Dedifferentiated amniotic fluid mesenchymal stem cell (primary cell): ENCODE measurements around the gene EXOSC1.
"Not testable (repeated sequence)": the region's sequence is repeated elsewhere in the genome, so short reads cannot be mapped to it uniquely, and the experiment has no call there.

Experiments used
- DNase-seq: peaks from one replicate; pipeline ENCODE4 v3.0.0-alpha.2; 2016; ENCODE audit errors: extremely low spot score

Gene EXOSC1

DNA sequence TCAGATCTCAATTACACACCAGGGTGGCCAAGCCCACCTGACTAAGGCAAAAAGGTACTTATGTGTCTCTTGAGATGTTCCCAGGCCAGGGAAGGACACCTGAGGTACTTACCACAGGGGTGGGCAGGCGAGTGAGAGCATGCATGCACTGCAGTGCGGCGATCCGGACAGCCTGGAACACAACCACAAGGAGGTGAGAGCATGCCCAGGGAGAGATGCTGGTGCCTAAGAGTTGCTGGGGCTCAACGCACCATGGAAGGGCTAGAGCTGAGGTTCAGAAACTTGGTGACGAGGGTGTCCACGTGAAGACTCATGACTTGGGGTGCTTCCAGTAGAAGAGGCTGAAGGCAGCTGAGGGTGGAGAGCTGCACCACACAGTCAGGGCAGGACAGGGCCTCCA lies 13.3 kb upstream of the EXOSC1 start:
- DNase-seq, result no peak

DNA sequence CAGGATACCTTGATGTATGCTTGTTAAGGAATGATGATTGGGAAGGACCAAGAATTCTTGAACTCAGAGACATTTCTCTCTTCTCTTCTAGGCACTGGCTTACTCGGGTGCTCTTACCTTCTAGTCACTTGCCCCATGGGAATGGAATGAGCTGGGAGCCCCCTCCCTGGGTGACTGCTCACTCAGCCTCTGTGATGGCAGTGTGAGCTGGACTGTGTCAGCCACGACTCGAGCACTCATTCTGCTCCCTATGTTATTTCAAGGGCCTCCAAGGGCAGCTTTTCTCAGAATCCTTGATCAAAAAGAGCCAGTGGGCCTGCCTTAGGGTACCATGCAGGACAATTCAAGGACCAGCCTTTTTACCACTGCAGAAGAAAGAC lies 10.9 kb upstream of the EXOSC1 start:
- DNase-seq, result no peak

DNA sequence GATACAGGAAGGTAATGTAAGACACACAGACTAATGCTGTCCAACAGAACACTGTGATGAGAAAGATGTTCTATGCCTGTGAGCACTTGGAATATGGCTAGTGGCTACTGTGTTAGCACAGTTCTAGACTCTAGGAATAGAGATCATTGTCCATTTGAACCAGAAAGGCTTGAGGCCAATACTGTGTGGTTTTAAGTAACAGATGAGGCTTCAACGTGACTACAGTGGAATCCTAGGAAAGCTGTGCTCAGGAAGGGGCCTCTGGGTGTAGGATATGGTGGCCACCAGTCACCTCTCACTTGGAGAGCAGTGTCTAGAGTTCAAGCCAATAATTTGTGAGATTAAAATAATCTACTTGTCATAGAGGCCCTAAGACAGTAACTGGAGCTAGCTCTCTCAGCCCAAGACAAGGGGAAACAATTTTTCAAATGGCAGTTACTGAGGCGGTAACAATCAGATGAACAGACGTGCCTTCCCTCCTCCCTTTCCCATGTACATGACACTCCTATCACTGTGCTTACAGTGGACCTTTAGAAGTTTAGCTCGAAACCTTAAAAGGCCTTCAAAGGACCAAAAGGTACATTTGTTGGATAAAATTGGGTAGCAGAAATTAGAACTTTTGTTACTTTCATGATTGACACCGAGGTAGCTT lies 10.4 kb upstream of the EXOSC1 start:
- no peak for DNase-seq

DNA sequence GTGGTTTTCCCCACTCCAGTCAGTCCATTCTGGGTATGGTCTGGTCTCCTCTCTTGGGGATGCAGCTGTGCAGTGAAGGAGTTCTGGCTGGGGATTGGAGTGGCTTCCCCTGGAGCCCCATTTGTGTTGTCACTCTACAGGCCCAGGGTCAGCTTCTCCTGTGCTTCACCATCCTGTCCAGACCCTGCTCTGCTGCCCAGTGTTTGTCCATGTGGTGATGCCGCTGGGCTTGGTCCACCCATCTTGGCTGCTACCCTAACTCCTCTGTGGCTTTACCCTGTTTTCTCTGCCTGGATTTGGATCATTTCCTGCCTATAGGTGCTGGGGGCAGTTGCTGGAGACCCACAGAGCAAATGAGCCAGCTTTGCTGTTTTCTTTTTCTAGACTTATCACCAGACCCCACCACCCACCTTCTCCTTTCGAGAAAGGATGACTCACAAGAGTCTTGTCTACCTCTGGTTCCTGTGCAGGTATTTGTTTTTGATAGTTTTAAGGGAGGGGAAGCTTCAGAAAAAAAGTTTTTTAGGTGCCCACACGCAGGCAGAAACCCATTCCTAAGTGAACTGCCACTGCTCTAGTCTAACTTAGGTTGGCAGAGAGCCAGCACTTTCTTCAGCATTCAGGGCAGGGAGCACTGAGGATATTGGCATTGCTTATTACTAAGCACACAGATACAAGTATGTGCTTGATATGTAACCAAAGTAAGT lies 8.7 kb upstream of the EXOSC1 start:
- DNase-seq, result no peak

DNA sequence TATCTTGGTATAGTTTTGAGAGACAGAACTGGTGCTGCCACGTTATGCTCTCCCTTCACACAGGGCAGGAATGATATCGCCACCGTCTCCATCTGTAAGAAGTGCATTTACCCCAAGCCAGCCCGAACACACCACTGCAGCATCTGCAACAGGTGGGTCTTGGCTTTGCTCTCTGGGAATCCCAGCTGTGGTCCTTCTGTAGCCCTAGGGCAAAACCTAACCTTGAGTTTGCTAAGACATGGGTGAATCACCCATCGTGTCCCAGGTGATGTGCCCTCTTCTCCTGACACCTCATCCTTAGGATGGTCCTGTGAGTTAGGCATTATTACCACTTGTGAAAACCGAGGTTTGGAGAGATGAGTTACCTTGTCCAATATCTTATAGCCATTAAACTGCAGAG lies 6.5 kb upstream of the EXOSC1 start:
- DNase-seq, result no peak

DNA sequence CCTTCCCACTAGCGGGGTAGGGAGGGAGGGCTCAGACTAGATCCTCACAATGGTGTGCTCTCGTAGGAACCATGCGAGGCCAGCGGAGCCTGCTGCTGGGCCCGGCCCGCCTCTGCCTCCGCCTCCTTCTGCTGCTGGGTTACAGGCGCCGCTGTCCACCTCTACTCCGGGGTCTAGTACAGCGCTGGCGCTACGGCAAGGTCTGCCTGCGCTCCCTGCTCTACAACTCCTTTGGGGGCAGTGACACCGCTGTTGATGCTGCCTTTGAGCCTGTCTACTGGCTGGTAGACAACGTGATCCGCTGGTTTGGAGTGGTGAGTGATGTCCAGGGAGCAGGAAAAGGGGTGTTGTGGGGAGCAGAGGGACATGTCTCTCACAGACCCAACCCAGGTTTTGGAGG lies 5.8 kb upstream of the EXOSC1 start:
- no peak for DNase-seq

DNA sequence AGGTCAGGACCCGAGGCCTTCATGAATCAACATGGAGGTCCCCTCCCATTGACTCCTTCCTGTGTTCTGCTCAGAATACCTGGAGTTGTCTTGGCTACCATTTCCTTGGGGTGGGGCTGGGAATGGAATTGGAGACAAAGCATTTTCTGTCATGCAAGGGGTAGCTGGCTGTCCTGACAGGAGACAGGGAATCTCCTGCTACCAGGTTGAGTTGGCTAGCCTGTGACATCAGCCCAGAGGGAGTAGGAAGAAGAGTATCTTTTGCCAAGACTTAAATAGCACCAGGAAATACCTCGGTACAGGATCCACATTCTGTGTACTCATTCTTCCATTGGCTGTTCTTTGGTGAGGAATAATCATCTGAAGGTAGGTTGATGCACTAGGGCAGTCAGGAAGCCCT lies 5.0 kb upstream of the EXOSC1 start:
- DNase-seq, result no peak

DNA sequence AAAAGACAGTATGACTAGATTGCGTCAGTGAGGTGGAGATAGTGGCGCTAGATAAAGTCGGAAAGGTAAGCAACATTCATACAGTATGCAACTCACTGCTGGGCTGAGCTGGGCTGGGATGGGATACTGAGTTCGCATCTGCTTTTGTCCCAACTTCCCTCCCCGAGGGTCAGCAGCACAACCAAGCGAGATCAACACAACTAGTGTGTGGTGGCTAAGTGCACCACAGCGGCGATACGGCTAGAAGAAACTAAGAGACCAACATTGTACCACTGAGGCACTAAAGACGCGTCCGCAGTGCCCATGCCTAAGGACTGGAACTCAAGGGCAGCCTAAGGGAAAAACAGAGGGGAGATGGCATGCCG lies 467 bp downstream of the EXOSC1 start:
- DNase-seq, result no peak

DNA sequence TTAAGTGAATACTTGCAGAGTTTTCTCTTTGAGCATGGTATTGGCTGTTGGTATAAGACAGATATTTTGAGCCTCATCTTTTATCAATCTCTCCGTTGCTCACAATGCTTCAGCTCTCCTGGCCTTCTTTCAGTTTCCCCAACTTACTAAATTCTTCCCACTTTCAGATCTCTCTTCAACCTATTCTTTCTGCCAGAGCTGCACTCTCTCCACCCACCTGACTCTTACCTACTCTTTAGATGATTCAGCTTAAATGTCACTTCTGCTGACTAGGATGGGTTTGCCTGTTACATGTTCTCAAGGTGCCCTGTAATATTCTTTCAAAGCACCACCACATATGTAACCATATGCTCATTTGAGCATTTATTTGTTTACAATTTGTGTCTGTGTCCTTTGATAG lies 1.6 kb downstream of the EXOSC1 start:
- DNase-seq, result no peak

DNA sequence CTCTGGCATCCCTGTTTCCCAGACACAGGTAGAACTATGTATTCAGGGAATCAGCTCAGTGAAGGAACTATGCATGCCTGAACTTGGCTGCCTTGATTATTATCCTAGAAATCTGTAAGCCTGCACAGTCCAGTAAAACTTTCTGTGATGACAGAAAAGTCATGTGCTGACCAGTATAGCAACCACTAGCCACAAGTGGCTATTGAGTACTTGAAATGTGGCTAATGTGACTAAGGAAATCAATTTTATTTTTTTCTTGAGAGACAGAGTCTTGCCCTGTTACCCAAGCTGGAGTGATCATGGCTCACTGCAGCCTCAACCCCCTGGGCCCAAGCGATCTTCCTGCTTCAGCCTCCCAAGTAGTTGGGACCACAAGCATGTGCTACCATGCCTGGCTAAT lies 3.5 kb downstream of the EXOSC1 start:
- DNase-seq, result no peak

DNA sequence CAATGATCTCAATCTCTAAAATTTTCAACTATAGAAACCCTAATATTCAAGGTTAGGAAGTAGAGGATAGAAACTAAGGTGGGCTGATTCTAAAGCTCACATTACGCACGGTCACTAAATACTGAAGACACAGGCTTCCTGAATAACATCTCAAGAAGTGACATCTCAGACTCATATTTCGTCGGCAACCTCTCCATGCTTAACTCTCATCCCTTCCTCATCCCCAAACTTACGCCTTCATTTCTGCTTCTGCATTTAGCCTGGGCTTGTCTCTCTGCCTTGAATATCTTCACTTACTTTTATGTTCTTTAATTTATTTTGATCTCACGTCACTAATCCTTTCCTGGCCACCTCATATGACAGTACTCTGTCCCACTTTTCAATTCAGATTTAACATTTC lies 10.6 kb downstream of the EXOSC1 start:
- no peak for DNase-seq

DNA sequence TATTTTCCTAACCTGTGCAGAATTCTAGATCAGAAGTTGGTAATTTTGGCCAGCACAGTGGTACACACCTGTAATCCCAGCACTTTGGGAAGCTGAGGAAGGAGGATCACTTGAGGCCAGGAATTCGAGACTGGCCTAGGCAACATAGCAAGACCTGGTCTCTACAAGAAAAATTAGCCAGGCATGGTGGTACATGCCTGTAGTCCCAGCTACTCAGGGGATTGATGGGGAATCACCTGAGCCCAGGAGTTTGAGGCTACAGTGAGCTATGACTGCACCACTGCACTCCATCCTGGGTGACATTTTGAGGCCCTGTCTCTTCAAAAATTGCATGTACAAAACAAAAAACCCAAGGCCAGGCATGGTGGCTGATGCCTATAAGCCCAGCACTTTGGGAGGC lies 11.2 kb downstream of the EXOSC1 start:
- no peak for DNase-seq

DNA sequence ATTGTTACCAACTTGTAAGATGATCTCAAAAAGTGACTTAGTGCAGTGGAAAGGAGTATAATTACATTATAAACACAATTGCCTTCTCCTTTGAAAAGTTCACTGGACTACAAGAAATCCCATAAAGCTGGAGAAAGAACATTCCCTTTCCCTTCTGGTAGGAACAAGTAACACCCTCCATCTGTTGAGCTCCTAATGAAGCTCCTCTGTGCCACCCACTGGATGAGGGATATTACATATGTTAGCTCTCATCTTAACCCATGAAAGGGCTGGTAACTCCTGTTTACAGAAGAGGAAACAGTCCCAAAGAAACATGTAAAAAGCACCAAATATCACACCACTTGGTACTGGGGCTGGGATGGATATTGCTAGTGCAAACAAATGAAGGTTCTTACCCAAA lies 11.8 kb downstream of the EXOSC1 start:
- no peak for DNase-seq

DNA sequence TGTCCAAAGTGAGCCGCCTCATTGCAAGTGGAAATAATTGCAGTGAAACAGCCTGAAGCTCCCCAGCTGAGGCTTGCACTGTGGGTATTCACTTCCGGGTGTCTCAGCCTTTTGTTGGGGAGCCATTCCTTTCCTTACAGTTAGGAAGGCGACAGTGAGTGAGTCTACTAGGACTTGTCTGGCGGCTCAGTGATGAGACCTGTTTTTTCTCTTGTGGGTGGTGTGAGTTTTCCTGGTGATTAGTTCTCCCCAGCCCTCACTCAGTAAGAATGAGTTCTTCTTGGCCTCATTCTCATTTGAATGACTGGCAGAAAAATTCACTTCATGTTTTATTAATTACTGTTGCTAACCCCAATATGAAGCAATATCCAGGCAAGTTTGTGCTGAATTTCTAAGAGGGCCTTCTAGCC lies 17.2 kb downstream of the EXOSC1 start:
- DNase-seq, result no peak

DNA sequence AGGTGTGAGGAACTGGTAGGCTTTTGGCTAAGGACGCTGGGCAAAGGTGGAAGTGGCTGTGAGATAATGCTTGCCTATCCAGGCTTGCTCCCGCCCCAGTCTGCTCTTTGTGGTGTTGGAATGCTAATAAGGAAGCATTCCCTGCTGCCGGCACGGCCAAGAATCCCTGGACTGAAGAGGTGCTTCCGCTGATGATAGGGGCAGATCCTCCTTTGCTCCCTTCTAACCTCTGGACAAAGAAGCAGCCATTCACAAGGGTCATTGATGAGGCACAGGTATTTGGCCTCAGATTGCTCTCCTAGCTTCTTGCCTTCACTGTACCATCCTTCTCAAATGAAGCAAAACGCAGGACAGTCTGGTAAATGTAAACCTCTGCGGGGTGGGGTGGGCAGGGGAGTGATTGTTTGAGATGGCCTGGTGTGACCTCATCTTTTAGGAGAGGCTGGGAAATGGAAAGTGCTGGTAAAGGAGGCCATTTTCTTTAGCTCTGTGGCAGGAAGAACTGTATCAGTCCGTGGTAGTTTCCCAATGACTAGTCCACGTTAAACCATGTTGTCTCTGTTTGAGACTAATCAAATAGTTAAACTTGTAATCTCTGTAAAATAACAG lies 18.1 kb downstream of the EXOSC1 start:
- DNase-seq, result no peak

DNA sequence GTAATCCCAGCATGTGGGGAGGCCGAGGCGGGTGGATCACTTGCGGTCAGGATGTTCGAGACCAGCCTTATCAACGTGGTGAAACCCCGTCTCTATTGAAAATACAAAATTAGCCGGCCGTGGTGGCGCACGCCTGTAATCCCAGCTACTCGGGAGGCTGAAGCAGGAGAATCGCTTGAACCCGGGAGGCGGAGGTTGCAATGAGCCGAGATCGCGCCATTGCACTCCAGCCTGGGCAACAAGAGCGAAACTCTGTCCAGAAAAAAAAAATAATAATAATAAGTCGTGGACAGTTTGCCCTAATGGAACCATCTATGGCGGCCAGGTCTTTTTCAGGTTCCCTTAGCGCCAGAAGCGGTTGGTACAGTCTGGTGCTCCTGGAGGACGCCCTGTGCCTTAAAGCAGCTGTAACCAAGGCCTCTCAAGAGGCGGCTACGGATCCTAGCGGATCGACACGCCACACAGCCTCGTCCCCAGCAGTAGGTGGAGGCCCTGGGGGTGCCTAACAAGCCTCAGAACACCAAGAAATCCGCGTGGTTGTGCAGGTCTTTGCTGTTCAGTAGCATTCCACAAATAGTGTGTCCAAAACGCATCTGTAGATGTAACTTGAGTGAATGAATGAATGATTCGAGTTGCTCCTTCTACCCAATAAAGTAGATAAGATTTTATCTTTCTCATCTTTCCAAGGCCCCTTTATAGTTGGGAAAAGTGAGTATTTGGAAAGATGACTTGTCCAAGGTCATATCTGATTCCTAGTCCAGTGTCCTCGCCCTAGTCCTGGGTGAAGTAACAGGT lies 18.8 kb downstream of the EXOSC1 start:
- DNase-seq, result no peak

DNA sequence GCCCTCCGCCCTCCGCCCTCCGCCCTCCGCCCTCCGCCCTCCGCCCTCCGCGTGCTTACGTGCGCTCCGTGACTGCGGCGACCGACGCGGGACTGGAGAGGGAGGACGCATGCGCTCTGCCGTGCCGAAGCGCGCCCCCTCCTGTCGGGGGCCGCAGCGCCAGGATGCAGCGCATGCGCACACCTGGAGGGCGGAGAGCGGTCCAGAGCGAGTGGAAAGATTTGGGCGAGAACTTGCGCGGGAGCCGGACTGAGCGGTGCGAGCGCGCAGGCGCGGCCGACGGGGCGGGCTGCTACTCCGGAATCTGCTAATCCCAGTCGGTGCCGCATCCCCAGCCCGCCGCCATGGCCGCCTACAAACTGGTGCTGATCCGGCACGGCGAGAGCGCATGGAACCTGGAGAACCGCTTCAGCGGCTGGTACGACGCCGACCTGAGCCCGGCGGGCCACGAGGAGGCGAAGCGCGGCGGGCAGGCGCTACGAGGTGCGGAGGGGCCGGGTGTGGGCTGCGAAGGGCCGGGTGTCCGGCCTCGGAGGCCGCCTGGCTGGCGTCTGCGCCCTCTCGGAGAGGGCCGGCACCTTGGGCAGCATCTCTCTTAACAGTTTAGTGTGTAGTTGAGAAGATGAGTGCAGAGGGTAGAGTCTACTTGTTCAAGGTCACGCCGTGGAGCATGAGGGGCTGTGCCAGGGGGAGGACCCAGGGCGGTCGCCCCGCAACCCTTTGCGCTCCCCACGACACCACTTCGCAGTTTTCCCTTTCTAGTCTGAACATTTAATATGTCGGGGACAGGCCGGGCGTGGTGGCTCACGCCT lies 19.6 kb downstream of the EXOSC1 start, which contains the start of gene PGAM1:
Gene PGAM1, plus strand, starts transcription at position 228 of the 812 bp plus-strand sequence. Its CDS starts 117 bp downstream, at position 345.
- peak; percentile 94 for DNase-seq

DNA sequence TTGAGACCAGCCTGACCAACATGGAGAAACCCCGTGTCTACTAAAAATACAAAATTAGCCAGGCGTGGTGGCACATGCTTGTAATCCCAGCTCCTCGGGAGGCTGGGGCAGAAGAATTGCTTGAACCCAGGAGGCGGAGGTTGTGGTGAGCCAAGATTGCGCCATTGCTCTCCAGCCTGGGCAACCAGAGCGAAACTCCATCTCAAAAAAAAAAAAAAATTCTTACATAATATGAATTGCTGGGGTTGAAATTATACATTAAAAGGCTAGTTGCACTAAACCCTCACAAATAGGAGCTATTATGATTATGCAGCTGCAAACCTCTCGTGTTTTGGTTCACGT lies 22.1 kb downstream of the EXOSC1 start:
- DNase-seq, result not testable (repeated sequence)

DNA sequence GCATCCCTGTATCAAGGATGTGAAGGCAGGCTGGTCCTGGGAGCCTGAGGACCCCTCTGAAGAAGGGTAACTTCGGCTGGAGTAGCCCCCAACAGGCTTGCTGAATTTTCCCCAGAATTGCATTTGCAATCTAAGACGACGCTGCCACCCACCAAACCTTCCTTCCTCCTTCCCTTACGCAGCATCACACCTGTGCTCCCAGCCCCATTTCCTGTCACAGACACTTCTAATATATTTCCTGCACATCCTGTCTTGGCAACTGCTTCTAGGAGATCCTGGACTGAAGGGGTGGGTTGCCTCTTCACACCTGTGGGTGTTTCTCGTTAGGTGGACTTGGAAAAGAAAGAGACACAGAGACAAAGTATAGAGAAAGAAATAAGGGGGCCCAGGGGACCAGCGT lies 29.2 kb downstream of the EXOSC1 start:
- DNase-seq, result no peak

DNA sequence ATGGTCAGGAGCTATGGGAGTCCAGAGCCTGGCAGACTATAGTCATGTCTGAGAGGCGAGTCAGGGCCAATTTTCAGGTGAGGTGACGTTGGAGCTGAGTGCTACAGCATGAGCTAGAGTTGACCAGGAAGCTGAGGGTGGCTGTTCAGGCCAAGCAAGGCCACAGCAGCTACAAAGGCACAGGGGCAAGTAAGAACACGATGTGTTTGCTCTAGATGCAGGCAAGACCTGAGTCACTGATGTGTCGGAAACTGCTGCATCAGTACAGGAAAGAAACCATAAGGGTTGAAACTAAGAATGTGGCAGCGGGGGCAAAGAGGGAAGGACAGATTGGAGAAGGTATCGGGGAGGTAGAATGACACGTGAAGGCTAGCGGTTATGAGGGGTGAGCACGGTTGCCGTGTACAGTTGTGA lies 32.9 kb downstream of the EXOSC1 start:
- DNase-seq, result no peak

DNA sequence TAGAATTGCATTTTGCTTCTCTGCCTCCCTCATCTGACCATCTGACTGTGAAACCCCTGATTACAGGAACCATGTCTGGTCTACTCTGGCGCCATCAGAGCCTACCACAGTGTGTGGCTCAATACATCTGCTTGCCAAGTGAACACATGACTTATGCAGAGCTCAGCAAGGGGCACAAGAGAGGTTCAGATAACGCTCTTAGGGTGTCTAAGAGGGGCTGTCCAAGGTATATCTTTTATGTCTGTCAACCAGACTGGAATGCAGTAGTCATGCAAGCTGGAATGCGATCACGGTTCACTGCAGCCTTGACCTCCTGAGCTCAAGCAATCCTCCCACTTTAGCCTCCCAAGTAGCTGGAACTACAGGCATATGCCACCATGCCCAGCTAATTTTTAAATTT lies 34.4 kb downstream of the EXOSC1 start:
- no peak for DNase-seq

DNA sequence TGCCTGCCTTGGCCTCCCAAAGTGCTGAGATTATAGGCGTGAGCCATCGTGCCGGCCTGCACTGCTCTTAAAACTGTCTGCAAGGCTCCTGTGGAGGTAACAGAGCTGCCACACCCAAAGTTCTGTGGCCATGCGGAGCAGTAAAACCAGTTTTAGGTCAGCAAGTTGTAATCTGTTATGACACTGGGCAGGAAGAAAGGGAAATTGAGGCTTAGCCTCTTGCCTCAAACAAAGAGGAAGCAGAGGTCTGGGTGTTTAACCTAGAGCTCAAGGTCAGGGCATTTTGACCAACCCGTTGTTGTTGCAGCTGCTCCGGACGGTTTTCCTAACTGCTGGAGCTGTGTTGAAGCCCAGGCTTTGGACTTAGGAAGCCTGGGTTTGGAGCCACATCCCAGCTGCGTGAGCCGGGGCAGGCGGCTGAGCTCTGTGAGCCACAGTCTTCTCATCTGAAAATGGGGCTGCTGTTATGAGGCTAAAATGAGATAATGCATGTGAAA lies 37.3 kb downstream of the EXOSC1 start:
- DNase-seq, result no peak
